NK-92 (cell line): ENCODE measurements around the gene ATP23.
A peak's percentile ranks its signal among the peaks of the same experiment; 100 is the strongest.

Experiments
- DNase-seq: peaks from one replicate; lab custom pipeline; 2025; ENCODE audit not compliant: unreplicated experiment; lab: John Stamatoyannopoulos, UW

ATP23 gene, protein sequence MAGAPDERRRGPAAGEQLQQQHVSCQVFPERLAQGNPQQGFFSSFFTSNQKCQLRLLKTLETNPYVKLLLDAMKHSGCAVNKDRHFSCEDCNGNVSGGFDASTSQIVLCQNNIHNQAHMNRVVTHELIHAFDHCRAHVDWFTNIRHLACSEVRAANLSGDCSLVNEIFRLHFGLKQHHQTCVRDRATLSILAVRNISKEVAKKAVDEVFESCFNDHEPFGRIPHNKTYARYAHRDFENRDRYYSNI

GRCh38 chr12:57941165-57941894 lies at the start of gene ATP23:
Gene ATP23, plus strand, starts transcription at chr12:57941567. Its CDS starts 135 bp downstream, at chr12:57941702.
- peak; percentile 56 for DNase-seq

GRCh38 chr12:57892232-57892972 lies 49.0 kb upstream of the ATP23 start:
- no peak for DNase-seq

DNA sequence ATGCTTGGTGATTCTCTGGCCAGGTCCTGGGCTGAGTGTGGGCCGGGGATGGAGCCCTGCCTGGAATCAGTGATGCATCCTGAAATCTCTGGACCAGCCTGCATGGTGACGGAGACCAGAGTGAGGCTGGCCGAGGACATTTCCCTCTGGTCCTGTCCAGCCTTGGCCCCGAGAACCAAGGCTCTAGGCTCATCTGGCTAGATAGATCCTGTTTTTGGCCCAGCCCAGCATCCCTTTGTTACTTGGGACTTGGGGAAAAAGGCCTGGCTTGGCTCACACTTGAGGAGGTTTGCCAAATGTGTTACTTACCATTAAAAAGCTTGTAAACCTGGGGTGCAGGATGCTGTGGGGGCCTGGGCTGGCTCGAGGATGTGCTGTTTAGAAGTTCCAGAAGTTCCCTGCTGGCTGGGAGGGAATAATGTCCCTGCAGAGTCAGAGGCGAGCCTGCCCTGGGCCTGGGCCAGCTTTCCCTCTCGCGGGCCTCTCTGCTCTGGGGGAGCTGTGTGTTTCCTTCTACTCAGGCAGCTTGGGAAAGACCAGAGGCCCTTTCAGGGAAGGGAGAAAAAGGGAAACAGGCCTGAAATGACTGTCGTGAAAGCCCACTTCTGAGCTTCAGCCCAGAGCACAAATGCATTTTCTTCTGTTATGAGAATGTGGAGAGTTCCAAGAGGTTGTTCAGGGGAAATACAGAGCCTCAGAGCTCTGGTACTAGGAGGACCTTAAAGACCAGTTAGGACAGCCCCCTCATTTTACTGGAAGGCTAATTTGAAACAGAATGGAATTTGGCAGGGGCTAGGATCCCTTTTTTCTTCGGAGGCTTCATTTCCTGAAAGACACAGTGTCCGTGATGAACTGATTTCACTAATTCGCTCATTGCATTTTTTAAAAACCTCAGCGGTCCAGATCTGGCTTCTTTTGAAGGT lies 47.7 kb upstream of the ATP23 start:
- no peak for DNase-seq

- DNase-seq: no peak
Measured at GRCh38 chr12:57894399-57895292, 46.7 kb upstream of the ATP23 start.

DNA sequence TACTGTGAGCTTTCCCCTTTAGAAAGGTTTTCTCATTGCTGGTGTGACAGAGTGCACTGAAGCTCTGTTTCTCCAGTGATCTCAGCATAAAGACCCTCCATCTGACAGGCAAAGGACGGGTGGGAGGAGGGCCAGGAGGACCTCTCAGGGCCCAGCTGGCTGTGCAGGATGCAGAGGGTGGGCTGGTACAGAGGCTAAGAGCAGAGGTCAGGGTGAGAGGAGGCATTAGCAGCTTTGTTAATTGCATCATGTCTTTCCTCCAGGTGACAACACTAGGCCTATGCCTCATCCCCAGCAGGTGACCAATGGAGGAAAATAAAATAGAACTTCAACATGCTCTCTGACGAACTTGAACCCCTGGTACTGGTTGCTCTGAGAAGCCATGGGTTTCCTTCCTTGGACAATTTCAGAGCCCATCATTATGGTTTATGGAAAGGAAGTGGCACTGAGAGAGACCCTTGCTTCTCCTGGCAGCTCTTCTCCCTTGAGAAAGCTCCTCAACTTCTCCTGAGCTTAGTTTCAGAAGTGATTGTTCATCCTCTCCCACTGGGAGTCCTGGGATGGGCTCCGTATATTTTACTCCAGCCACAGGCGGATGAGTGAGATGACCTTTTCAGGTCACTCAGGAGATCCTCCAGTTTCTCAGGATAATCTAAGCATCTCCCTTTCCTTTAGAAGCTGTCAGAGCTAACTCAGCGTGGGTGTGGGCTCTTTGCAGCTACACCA lies 45.8 kb upstream of the ATP23 start:
- no peak for DNase-seq

DNA sequence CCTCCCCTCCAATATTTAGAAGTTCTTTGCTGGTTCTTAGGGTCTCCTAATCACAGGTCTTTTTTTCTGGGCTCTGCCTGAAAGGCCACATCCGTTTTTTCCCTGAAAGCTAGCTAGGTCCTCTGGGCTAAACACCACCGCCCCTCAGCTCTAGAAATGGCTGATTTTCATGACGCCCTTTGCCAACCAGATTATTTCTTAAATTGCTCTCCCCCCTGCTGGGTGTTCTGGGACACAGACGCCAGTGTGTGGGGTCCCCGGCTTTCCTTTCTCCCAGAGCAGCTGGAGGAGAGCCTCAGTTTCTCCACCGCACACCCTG lies 45.3 kb upstream of the ATP23 start:
- DNase-seq: no peak

- DNase-seq: no peak
Measured at GRCh38 chr12:57896434-57897201, 44.7 kb upstream of the ATP23 start.

DNA sequence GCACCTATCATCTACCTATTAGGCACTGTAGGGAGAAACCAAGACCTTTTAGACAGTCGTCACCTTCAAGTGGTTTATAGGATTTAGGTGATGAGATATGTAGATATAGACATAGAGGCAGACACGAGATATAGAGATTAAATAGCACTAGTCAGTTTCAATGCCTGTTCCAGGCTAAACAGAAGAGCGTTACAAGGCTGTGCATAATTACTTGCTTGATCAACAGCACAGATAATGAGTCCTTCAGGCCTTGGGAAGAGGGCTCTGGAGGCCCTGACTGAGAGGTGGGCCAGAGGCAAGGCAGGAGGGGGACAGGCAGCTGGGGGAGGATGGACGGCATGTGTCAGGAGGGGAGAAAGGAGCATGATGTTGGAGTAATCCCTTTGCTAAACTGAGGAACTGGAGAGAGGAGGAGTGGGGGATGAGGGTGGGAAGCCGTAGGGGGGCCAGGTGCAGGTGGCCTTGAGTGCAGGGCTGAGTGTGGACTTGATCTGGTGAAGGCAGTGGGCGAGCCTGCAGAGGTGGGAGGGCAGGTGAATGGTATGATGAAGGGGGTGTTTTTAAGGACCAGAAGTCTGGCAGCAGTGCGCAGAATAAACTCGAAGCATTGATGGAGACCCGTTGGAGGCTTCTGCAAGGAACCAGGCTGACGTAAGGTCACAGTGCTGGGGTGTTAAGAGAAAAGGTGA lies 43.9 kb upstream of the ATP23 start:
- no peak for DNase-seq

GRCh38 chr12:57898308-57898970 lies 42.9 kb upstream of the ATP23 start:
- no peak for DNase-seq

GRCh38 chr12:57899010-57899662 lies 42.2 kb upstream of the ATP23 start:
- DNase-seq: no peak

DNA sequence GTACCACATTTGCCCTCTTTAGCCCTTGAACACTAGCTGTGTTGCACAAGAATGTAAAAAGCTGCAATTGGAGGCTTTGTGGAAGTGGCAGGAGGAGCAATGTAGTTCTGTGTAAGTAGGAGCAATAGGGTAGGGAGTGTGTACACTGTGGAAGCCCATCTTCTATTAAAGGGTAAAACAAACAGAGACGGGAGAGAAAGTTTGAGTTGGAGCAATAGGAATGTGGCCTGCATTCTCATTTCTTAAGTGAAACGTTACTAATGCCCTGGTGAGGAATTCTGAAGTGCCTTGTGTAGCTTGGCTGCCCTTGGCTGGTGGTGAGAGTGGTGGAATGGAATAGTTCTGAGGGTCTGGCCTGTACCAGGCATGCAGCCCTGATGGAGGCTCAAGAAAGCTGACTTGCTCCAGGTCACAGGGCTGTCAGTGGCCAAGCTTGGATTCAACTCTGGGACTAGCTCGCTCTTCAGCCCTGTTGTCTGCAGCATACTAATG lies 38.8 kb upstream of the ATP23 start:
- no peak for DNase-seq

DNA sequence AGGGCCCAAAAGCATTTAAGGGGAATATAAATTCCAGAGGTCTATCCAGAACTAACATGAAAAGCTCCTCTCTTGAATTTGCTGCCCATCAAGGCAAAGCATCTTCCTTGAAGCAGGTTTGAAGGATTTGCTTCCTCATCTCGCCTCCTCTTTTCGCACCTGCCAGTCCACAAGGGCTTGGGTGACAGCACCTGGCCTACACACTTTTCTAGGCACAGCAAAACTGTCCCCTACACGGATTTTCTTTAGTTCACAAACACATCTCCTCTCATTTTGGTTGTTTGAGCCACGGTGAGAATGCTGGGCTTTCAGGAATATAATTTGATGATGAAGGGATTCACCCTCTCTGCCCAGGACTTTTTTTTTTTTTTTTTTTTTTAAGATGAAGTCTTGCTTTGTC lies 36.9 kb upstream of the ATP23 start:
- no peak for DNase-seq

GRCh38 chr12:57904848-57905811 lies 36.2 kb upstream of the ATP23 start:
- no peak for DNase-seq

GRCh38 chr12:57905812-57906475 lies 35.4 kb upstream of the ATP23 start:
- DNase-seq: no peak

- no peak for DNase-seq
Measured at GRCh38 chr12:57906821-57907220, 34.5 kb upstream of the ATP23 start.
